Spleen (tissue), 7 donors: ENCODE data around the gene RIPOR2.

Experiments
- CTCF ChIP-seq, 11 experiments: fragments of 200-600 bp in 7 of 11; fragments of 450-650 bp in 4 of 11; sonication (generic) in 4 of 11; IDR thresholded peaks in 8 of 11; conservative IDR thresholded peaks in 3 of 11; 1 replicate in 7 of 11; 2 replicates in 4 of 11; pipeline versions ENCODE4 v1.4.0 to v1.8.0; 2016 to 2021; ENCODE audit warnings: antibody characterized with exemption in 11 of 11, inconsistent platforms in 4 of 11, mild to moderate bottlenecking in 1 of 11
- POLR2A ChIP-seq, 3 donors: fragments of 450-650 bp; IDR thresholded peaks; one replicate each; pipeline ENCODE4 v1.5.1; 2017; ENCODE audit warnings: antibody characterized with exemption in 3 of 3, mild to moderate bottlenecking in 1 of 3
- POLR2AphosphoS5 ChIP-seq, 3 donors: sonication (generic); formaldehyde crosslinking; IDR thresholded peaks; one replicate each; pipeline ENCODE4 v1.5.1; 2017; ENCODE audit warnings: antibody characterized with exemption in 3 of 3
- donor health status: DM: no; HTN: no; CAD: no; lungs with moderate emphysema.
- donor health status: DM: no; HTN: no; CAD: no.
- donor health status: DM: no; HTN: no; CAD: no.

GRCh38 chr6:24872779-24873178 is 63.0 kb downstream of the RIPOR2 start:
- TF ChIP-seq CTCF (IDR thresholded peaks at IDR 0.05 in 8 of 11, conservative IDR thresholded peaks at IDR 0.05 in 3 of 11) (no peak), POLR2A (IDR thresholded peaks at IDR 0.05) (no peak), POLR2AphosphoS5 (IDR thresholded peaks at IDR 0.05) (no peak)
